HG02973 (cell line): ENCODE results near the gene ZNF200.
A peak's percentile ranks its signal among the peaks of the same experiment; 100 is the strongest.
"Not testable (repeated sequence)": the region's sequence is repeated elsewhere in the genome, so short reads cannot be mapped to it uniquely, and the experiment has no call there.

Experiments
- ATAC-seq: cut with Tn5 transposase; IDR thresholded peaks from one replicate; pipeline ENCODE4 v1.9.1; 2021; ENCODE audit warnings: moderate library complexity; ENCODE audit not compliant: unreplicated experiment

ZNF200 gene

GRCh38 chr16:3252967-3253366 is 18.0 kb upstream of the ZNF200 start:
- ATAC-seq: no peak

- ATAC-seq: no peak
Observed at GRCh38 chr16:3249451-3249850, 14.5 kb upstream of the ZNF200 start.

GRCh38 chr16:3249020-3249419 is 14.1 kb upstream of the ZNF200 start:
- ATAC-seq: no peak

DNA sequence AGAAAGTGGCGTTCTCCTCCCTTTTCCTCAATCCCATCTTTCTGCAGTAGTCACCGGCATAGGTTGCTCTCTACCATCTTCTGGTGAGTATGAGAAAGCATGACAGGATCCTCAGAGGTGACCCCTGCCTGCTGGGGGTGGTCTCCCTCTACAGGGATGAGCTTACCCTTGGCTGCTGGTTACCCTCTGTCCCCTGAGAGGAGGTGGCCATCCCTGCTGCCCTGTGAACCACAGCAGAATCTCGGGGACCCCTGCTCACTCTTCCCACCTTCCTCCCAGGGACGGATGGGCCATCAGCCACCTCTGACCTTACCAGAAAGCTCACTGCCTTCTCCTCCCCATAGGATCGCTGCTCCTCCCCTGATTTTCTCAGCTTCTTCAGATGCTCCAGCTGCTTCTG is 13.6 kb upstream of the ZNF200 start:
- ATAC-seq: no peak

DNA sequence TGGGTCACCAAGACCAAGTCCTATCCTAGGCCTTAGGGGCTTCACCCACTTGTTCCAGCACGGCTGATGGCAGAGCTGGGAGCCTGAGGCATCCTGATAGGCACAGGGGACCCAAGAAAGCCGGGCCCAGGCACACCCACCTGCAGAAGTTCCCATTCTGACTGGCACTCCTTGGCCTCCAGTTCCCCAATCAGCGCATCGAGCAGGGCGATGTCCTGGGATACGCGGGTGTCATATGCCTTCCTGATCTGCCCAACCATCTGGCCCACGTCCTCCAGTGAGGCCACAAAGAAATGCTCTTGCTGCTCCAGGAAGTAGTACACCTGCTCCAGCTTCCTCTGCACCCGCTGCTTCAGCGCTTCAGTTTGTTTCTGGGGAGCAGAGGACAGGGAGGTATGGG is 11.9 kb upstream of the ZNF200 start:
- ATAC-seq: no peak

DNA sequence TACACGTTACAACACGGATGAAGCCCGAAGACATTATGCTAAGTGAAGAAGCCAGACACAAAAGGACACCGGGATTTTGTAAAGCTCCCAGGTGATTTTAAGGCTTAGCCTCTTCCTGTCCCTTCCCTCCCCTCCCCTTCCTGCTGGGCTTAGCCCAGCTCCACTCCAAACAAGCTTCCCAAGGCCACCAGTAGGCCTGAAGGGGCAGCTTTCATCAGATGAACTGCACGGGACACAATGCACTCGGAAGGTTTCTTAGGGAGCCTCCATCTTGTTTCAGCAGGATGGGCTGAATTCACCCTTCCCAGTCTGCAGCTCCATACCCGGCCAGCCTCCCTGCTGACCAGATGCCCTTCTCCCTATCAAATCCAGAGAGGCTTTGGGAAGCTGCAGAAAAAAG is 11.0 kb upstream of the ZNF200 start:
- no peak for ATAC-seq

GRCh38 chr16:3243882-3244281 is 8.9 kb upstream of the ZNF200 start:
- ATAC-seq: no peak

- no peak for ATAC-seq
Observed at GRCh38 chr16:3242709-3243108, 7.8 kb upstream of the ZNF200 start.

GRCh38 chr16:3241761-3242160 is 6.8 kb upstream of the ZNF200 start:
- ATAC-seq: no peak

DNA sequence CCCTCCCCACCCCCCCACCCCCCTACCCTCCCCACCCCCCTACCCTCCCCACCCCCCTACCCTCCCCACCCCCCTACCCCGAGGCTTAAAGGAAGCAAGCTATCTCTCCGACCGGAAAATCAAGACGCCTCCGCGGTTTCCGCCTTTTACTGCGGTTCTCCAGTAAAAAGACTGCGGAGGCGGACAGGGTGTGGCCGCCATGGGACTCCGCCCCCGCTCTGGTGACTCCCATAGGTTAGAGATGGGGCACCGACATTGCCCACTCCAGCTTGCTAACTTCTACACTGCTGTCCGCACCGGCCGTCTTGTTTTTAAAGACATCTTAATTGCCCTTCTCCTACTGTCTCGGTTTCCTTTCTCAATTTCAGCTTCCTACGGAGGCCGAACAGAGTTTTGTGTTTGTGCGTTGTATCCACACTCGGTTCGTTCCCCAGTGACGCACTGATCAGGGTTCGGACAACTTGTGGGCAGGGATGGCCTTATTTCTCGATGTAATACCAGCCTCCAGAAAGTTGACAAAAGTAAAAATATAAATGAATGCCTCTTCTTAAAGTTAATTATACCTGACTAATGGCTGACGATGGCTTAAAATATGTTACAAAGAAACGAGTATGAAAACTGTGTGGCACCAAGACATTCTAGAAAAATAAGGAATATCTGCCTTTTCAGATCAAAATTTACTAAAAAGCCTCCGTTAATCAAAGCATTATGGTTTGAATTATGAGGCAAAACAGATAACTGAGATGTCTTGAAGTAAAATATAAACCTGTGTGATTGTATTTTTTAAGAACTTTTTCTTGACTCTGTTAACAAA is 1.1 kb upstream of the ZNF200 start:
- ATAC-seq: no peak

DNA sequence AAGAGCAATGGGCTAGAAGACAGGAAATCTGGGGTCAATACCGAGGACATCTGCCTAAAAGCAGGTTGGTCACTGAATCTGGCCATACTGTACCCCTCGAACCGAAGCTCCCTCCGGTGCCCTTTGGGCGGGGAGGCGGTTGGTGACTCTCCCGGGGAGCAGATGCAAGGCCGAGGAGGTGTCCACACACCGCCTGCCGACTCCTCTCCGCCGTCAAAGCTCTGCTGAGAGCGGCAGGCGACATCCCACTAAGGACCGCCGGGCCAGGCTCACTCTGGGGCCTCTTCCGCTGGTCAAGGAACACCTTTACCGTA is 458 bp downstream of the ZNF200 start:
- peak; percentile 19 for ATAC-seq

GRCh38 chr16:3223913-3224515 is 10.9 kb downstream of the ZNF200 start:
- ATAC-seq: no peak

- no peak for ATAC-seq
Observed at GRCh38 chr16:3220839-3221238, 14.1 kb downstream of the ZNF200 start.

- no peak for ATAC-seq
Observed at GRCh38 chr16:3216263-3216640, 18.7 kb downstream of the ZNF200 start.

DNA sequence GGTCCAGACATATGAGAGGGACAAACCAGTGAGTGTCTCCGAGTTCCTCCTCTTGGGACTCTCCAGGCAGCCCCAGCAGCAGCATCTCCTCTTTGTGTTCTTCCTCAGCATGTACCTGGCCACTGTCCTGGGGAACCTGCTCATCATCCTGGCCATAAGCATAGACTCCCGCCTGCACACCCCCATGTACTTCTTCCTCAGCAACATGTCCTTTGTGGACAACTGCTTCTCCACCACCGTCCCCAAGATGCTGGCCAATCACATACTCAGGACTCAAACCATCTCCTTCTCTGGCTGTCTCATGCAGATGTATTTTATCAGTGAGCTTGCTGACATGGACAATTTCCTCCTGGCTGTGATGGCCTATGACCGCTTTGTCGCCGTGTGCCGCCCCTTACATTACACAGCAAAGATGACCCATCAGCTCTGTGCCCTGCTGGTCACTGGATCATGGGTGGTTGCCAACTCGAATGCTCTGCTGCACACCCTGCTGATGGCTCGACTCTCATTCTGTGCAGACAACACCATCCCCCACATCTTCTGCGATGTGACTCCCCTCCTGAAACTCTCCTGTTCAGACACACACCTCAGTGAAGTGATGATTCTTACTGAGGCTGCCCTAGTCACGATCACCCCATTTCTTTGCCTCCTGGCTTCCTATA is 19.2 kb downstream of the ZNF200 start:
- no peak for ATAC-seq

DNA sequence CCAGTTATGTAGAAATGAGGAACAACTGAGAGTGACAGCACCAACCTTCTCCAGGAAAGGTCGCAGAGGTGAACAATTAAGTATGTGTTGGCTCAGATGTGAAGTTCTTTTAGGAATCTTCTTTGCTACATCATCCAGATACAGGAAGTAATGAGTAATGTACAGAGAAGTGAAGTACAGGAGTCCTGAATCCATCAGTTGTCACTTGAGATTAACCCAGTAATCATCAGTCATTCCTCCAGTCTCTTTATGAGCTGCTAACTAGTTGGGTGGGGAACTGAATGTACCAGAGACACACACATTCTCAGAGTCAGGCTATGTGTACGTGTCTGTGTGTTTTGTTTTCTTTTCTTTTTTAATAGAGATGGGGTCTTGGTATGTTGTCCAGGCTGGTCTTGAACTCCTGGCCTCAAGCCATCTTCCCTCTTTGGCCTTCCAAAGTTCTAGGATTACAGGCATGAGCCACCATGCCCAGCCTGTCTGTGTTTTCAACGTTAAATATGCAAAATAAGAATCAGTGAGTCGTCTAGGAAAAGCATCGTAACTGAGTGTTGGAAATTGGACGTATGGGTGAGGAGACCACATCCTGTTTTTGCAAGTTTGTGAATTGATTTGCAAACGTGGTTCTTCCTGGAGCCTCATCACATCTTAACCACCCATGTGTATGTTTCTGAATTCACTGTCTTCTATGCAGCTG is 19.9 kb downstream of the ZNF200 start:
- no peak for ATAC-seq

- no peak for ATAC-seq
Observed at GRCh38 chr16:3212567-3212966, 22.4 kb downstream of the ZNF200 start.

- ATAC-seq: no peak
Observed at GRCh38 chr16:3212006-3212405, 23.0 kb downstream of the ZNF200 start.

GRCh38 chr16:3207086-3207953 is 27.6 kb downstream of the ZNF200 start:
- ATAC-seq: no peak

GRCh38 chr16:3205939-3206338 is 29.0 kb downstream of the ZNF200 start:
- not testable (repeated sequence) for ATAC-seq
